ENCODE measurements around the gene LGALS14.

DNA sequence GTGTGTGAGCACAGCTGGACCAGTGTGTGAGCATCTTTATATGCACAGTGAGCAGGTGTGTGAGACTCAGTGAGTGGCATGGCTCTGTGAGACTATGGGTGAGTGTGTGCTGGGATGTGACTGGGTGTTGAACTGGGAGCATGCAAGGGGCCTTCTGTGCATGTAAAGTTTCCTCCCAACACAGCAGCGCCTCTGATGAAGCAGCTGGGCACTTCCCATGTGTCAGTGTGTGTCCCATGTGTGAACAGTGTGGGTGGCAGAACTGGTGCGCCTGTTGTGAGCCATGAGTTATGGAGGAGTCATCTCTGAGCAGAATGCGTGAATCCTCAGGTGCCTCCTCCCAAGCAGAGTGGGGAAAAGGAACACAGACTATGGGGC is 24.5 kb upstream of the LGALS14 start:
- TF ChIP-seq, protein P1, sequence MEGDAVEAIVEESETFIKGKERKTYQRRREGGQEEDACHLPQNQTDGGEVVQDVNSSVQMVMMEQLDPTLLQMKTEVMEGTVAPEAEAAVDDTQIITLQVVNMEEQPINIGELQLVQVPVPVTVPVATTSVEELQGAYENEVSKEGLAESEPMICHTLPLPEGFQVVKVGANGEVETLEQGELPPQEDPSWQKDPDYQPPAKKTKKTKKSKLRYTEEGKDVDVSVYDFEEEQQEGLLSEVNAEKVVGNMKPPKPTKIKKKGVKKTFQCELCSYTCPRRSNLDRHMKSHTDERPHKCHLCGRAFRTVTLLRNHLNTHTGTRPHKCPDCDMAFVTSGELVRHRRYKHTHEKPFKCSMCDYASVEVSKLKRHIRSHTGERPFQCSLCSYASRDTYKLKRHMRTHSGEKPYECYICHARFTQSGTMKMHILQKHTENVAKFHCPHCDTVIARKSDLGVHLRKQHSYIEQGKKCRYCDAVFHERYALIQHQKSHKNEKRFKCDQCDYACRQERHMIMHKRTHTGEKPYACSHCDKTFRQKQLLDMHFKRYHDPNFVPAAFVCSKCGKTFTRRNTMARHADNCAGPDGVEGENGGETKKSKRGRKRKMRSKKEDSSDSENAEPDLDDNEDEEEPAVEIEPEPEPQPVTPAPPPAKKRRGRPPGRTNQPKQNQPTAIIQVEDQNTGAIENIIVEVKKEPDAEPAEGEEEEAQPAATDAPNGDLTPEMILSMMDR (IDR thresholded peaks at IDR 0.05): no peak
- TF ChIP-seq POLR2A (IDR thresholded peaks at IDR 0.05): no peak
